HepG2 (cell line): ENCODE data around the gene IWS1. TPM values are rescaled to one million over a fixed set of nuclear protein-coding genes. Genes with fewer than 3 reads are reported as not detected.

Source experiments
- ARID2 ChIP-seq: sonication (generic); formaldehyde crosslinking; IDR thresholded peaks from 2 replicates; pipeline ENCODE4 v1.8.1; 2022; ENCODE audit warnings: mild to moderate bottlenecking, missing genetic modification reagents, borderline replicate concordance
- ATF5 ChIP-seq: sonication (generic); formaldehyde crosslinking; IDR thresholded peaks from 2 replicates; pipeline ENCODE4 v1.4.0; 2020; ENCODE audit warnings: mild to moderate bottlenecking, low read depth, missing genetic modification reagents
- ATF7-NPFF ChIP-seq: sonication (generic); formaldehyde crosslinking; IDR thresholded peaks from 2 replicates; pipeline ENCODE4 v1.8.1; 2023; ENCODE audit warnings: mild to moderate bottlenecking, low read depth, missing genetic modification reagents, moderate library complexity
- DPF2 ChIP-seq: sonication (generic); formaldehyde crosslinking; IDR thresholded peaks from 2 replicates; pipeline ENCODE4 v1.4.0; 2020; ENCODE audit warnings: mild to moderate bottlenecking, low read depth, missing genetic modification reagents, borderline replicate concordance
- EZH2 ChIP-seq: conservative IDR thresholded peaks from 2 replicates; pipeline ENCODE4 v1.6.1; 2012; ENCODE audit warnings: mild to moderate bottlenecking, low read depth, low read length, moderate library complexity
- HMG20B ChIP-seq: conservative IDR thresholded peaks from 2 replicates; pipeline ENCODE4 v1.6.1; 2016; ENCODE audit warnings: missing genetic modification reagents, missing compliant biosample characterization
- HNF4G ChIP-seq, 2 experiments: sonication (generic) in 1 of 2; formaldehyde crosslinking in 1 of 2; IDR thresholded peaks; 2 replicates each; pipeline versions ENCODE4 v1.4.0 to v1.6.1; 2011 to 2020; ENCODE audit warnings: borderline replicate concordance in 2 of 2, low read depth in 2 of 2, mild to moderate bottlenecking in 2 of 2, low read length in 1 of 2, missing genetic modification reagents in 1 of 2, moderate library complexity in 1 of 2
- IKZF4 ChIP-seq: sonication (generic); formaldehyde crosslinking; IDR thresholded peaks from 2 replicates; pipeline ENCODE4 v1.5.1; 2020; ENCODE audit warnings: borderline replicate concordance, mild to moderate bottlenecking, low read depth, missing genetic modification reagents; ENCODE audit errors: not compliant biosample characterization
- MYC ChIP-seq: sonication (generic); formaldehyde crosslinking; IDR thresholded peaks from 2 replicates; pipeline ENCODE4 v1.9.0; 2021; ENCODE audit warnings: missing genetic modification reagents, borderline replicate concordance
- RXRA ChIP-seq: sonication (generic); formaldehyde crosslinking; IDR thresholded peaks from 2 replicates; pipeline ENCODE4 v1.5.1; 2020; ENCODE audit warnings: missing genetic modification reagents
- SAFB2 ChIP-seq: sonication (generic); formaldehyde crosslinking; IDR thresholded peaks from 2 replicates; pipeline ENCODE4 v1.5.1; 2020; ENCODE audit warnings: missing genetic modification reagents, low read depth, mild to moderate bottlenecking, borderline replicate concordance
- SMYD3 ChIP-seq: sonication (generic); formaldehyde crosslinking; IDR thresholded peaks from 2 replicates; pipeline ENCODE4 v1.8.1; 2023; ENCODE audit warnings: mild to moderate bottlenecking, missing genetic modification reagents
- SNAPC2 ChIP-seq: sonication (generic); formaldehyde crosslinking; IDR thresholded peaks from 2 replicates; pipeline ENCODE4 v1.8.1; 2022; ENCODE audit warnings: mild to moderate bottlenecking, missing genetic modification reagents
- TAF1 ChIP-seq: sonication (generic); formaldehyde crosslinking; IDR thresholded peaks from 2 replicates; pipeline ENCODE4 v1.4.0; 2020; ENCODE audit warnings: missing genetic modification reagents
- ZFX ChIP-seq: sonication (generic); formaldehyde crosslinking; IDR thresholded peaks from 2 replicates; pipeline ENCODE4 v1.4.0; 2020; ENCODE audit warnings: mild to moderate bottlenecking, low read depth, missing genetic modification reagents, moderate library complexity
- ZNF124 ChIP-seq: sonication (generic); formaldehyde crosslinking; IDR thresholded peaks from 2 replicates; pipeline ENCODE4 v1.4.0; 2020; ENCODE audit warnings: missing genetic modification reagents
- ZNF143 ChIP-seq: sonication (generic); formaldehyde crosslinking; IDR thresholded peaks from 2 replicates; pipeline ENCODE4 v1.4.0; 2020; ENCODE audit warnings: missing genetic modification reagents
- ZNF17 ChIP-seq: sonication (generic); formaldehyde crosslinking; IDR thresholded peaks from 2 replicates; pipeline ENCODE4 v1.5.0; 2020; ENCODE audit warnings: mild to moderate bottlenecking, missing genetic modification reagents
- ZNF207 ChIP-seq: fragments of 450-650 bp; IDR thresholded peaks from 2 replicates; pipeline ENCODE4 v1.6.1; 2016; ENCODE audit warnings: antibody characterized with exemption, borderline replicate concordance
- ZNF235 ChIP-seq: sonication (generic); formaldehyde crosslinking; IDR thresholded peaks from 2 replicates; pipeline ENCODE4 v1.8.1; 2023; ENCODE audit warnings: mild to moderate bottlenecking, missing genetic modification reagents, borderline replicate concordance
- ZNF335 ChIP-seq: sonication (generic); formaldehyde crosslinking; IDR thresholded peaks from 2 replicates; pipeline ENCODE4 v1.4.0; 2020; ENCODE audit warnings: missing genetic modification reagents
- ZNF557 ChIP-seq: sonication (generic); formaldehyde crosslinking; IDR thresholded peaks from 2 replicates; pipeline ENCODE4 v1.4.0; 2020; ENCODE audit warnings: missing genetic modification reagents
- ZNF614 ChIP-seq: IDR thresholded peaks from 2 replicates; pipeline ENCODE4 v1.6.1; 2018; ENCODE audit warnings: missing biosample characterization, missing genetic modification reagents, inconsistent platforms, borderline replicate concordance
- ZNF616 ChIP-seq: sonication (generic); formaldehyde crosslinking; IDR thresholded peaks from 2 replicates; pipeline ENCODE4 v1.5.0; 2020; ENCODE audit warnings: low read depth, mild to moderate bottlenecking, missing genetic modification reagents
- ZNF672 ChIP-seq: sonication (generic); formaldehyde crosslinking; IDR thresholded peaks from 2 replicates; pipeline ENCODE4 v1.8.1; 2022; ENCODE audit warnings: missing genetic modification reagents
- ZNF770 ChIP-seq: sonication (generic); formaldehyde crosslinking; IDR thresholded peaks from 2 replicates; pipeline ENCODE4 v1.5.0; 2020; ENCODE audit warnings: mild to moderate bottlenecking, missing genetic modification reagents
- ZSCAN5A ChIP-seq: sonication (generic); formaldehyde crosslinking; IDR thresholded peaks from 2 replicates; pipeline ENCODE4 v1.8.0; 2022; ENCODE audit warnings: mild to moderate bottlenecking, missing genetic modification reagents, borderline replicate concordance
- polyA plus RNA-seq, 8 experiments: library from polyadenylated mRNA; depleted of rRNA in 3 of 8; stranded (reverse) in 7 of 8; unstranded in 1 of 8; fragments of >200 nt; fragmentation: Illumina TruSeq in 4 of 8; extraction: Trizol in 4 of 8; gene quantifications; 2 replicates each; pipeline versions ENCODE4 v1.2.1 to v1.2.3, GENCODE V29; 2011 to 2016; ENCODE audit warnings: low read depth in 4 of 8, missing spikeins in 1 of 8, mixed read lengths in 1 of 8; ENCODE audit not compliant: insufficient read depth in 1 of 8
- total RNA-seq, 5 experiments: library from RNA; depleted of rRNA; stranded (reverse); fragments of >200 nt; fragmentation: Illumina TruSeq; extraction: Trizol; gene quantifications; 2 replicates each; pipeline ENCODE4 v1.2.3, GENCODE V29; 2016; ENCODE audit warnings: low read depth in 1 of 5

The IWS1 gene
- total and polyA plus RNA-seq, 2 of the 13 experiments (the other 11 are each of a cell fraction or from before 2014, with no cell fraction given): 28.9 to 62.3 TPM

GRCh38 chr2:127525691-127526131, 578 bp downstream of the IWS1 start (continued):
- TF ChIP-seq ZNF235 (CRISPR knock-in tag): peak; percentile 95; the same call in 1 of the 2 replicates
- TF ChIP-seq ZNF143 (CRISPR knock-in tag): no peak
- no peak for TF ChIP-seq ZFX (CRISPR knock-in tag)
- TF ChIP-seq SAFB2 (CRISPR knock-in tag): 0 out of 2 replicates have a peak, but pooled peaks have one; percentile 2
- TF ChIP-seq SNAPC2 (CRISPR knock-in tag): no peak
- TF ChIP-seq ZNF672 (CRISPR knock-in tag): no peak
- TF ChIP-seq ZNF335 (CRISPR knock-in tag): no peak
- no peak for TF ChIP-seq RXRA (CRISPR knock-in tag)
- TF ChIP-seq IKZF4 (CRISPR knock-in tag): no peak
- TF ChIP-seq TAF1 (CRISPR knock-in tag): no peak
- 0 out of 2 replicates have a peak, but pooled peaks have one; percentile 5 for TF ChIP-seq ZNF614
- peak; percentile 25; the same call in 1 of the 2 replicates for TF ChIP-seq ZSCAN5A (CRISPR knock-in tag)
- no peak for TF ChIP-seq MYC (CRISPR knock-in tag)
- peak; percentile 92; the same call in 1 of the 2 replicates for TF ChIP-seq ATF7-NPFF (CRISPR knock-in tag)
- TF ChIP-seq ATF5 (CRISPR knock-in tag): no peak
- TF ChIP-seq SMYD3 (CRISPR knock-in tag): no peak
- no peak for TF ChIP-seq ZNF557
- 0 out of 2 replicates have a peak, but pooled peaks have one; percentile 2 for TF ChIP-seq HNF4G (IDR thresholded peaks at IDR 0.05; ENCODE audit: borderline replicate concordance, low read depth, low read length)
- TF ChIP-seq HNF4G (CRISPR knock-in tag; IDR thresholded peaks at IDR 0.05; ENCODE audit: borderline replicate concordance, low read depth): no peak
- TF ChIP-seq EZH2: no peak
- no peak for TF ChIP-seq DPF2 (CRISPR knock-in tag)
- TF ChIP-seq ZNF616 (CRISPR knock-in tag): no peak
- no peak for TF ChIP-seq HMG20B (CRISPR knock-in tag)
- no peak for TF ChIP-seq ZNF207
- TF ChIP-seq ZNF17: 0 out of 2 replicates have a peak, but pooled peaks have one; percentile 64
- TF ChIP-seq ZNF770 (CRISPR knock-in tag): 0 out of 2 replicates have a peak, but pooled peaks have one; percentile 9
- no peak for TF ChIP-seq ZNF124 (CRISPR knock-in tag)
- peak; percentile 78; the same call in 1 of the 2 replicates for TF ChIP-seq ARID2 (CRISPR knock-in tag)
